Uterus (tissue), 2 donors: Measurements from ENCODE around the gene DGCR2.

Experiments used
- CTCF ChIP-seq, 4 experiments: fragments of 200-600 bp in 2 of 4; fragments of 450-650 bp in 2 of 4; sonication (generic) in 2 of 4; IDR thresholded peaks; one replicate each; pipeline ENCODE4 v1.5.1; 2016 to 2019; ENCODE audit warnings: antibody characterized with exemption in 4 of 4, mild to moderate bottlenecking in 2 of 4, moderate library complexity in 1 of 4
- POLR2A ChIP-seq, 2 donors: fragments of 450-650 bp; IDR thresholded peaks; one replicate each; pipeline ENCODE4 v1.6.1; 2016; ENCODE audit warnings: antibody characterized with exemption in 2 of 2, mild to moderate bottlenecking in 1 of 2, moderate library complexity in 1 of 2

DNA sequence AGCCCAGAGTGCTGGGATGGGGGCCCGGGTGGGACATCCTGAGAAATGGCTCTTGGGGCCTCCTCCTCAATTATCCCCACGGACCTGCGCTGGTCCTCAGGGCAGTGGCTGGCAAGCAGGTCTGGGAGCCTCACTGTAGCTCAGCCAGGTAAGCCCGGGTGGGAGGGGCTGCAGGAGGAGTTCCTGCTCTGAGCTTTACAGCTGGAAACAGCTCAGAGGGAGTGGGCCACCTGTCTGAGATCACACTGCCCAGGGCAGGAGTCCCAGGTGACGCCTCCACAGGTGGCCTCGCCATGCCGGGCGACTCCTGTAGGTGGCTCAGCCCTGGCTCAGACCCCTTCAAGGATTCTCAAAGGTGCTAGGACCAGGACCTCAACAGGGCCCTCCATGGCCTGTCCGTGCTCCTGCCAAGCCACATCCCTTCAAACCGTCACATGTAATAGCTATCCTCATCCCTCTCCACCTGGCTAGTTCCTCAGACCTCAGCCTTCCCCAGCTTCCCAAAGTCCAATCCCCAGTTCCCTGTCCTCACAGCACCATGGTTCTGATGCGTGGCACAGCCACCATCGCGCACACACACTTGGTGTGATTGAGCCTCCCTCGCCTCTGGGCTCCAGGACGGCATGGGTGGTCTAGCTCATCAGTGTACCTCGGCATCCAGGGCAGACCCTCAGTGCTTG is 5.3 kb upstream of the DGCR2 start:
- TF ChIP-seq CTCF (IDR thresholded peaks at IDR 0.05) (no peak), POLR2A (IDR thresholded peaks at IDR 0.05) (no peak)
